Mucosa of gallbladder (tissue), 1 donor: Measurements from ENCODE around the gene KDM1A. TPM values are rescaled to one million over a fixed set of nuclear protein-coding genes. Genes with fewer than 3 reads are reported as not detected.
A peak's percentile ranks its signal among the peaks of the same experiment; 100 is the strongest.

Experiments
- DNase-seq: peaks from one replicate; pipeline ENCODE4 v3.0.0-alpha.2; 2020; ENCODE audit warnings: low spot score
- total RNA-seq: library from RNA; stranded (reverse); gene quantifications from one replicate; pipeline ENCODE4 v1.2.1, GENCODE V29; 2021
- donor health status: DM: no; HTN: no; CAD: no.

KDM1A gene
- total RNA-seq, 1 donor from 2014 or later: 44.9 TPM

- DNase-seq: no peak
These were observed 91.1 kb downstream of the KDM1A start for GRCh38 chr1:23110391-23110790.

- DNase-seq: no peak
These were observed 92.6 kb downstream of the KDM1A start for GRCh38 chr1:23111600-23112535.

- DNase-seq: no peak
These were observed 95.3 kb downstream of the KDM1A start for GRCh38 chr1:23114424-23115079.

GRCh38 chr1:23116216-23116836 lies 97.1 kb downstream of the KDM1A start:
- no peak for DNase-seq

- no peak for DNase-seq
These were observed 97.8 kb downstream of the KDM1A start for GRCh38 chr1:23116921-23117699.

GRCh38 chr1:23118407-23118806 lies 99.1 kb downstream of the KDM1A start:
- DNase-seq: no peak

- no peak for DNase-seq
These were observed 99.9 kb downstream of the KDM1A start for GRCh38 chr1:23118957-23119792.

- DNase-seq: no peak
These were observed 101.1 kb downstream of the KDM1A start for GRCh38 chr1:23120383-23120782.

- peak; percentile 22 for DNase-seq
These were observed 102.9 kb downstream of the KDM1A start for GRCh38 chr1:23122023-23122748.

GRCh38 chr1:23122796-23123195 lies 103.5 kb downstream of the KDM1A start:
- no peak for DNase-seq

- peak; percentile 21 for DNase-seq
These were observed 104.3 kb downstream of the KDM1A start for GRCh38 chr1:23123528-23123927.

GRCh38 chr1:23124259-23125026 lies 105.2 kb downstream of the KDM1A start:
- no peak for DNase-seq

GRCh38 chr1:23125489-23125888 lies 106.2 kb downstream of the KDM1A start:
- DNase-seq: no peak

GRCh38 chr1:23126200-23126599 lies 106.9 kb downstream of the KDM1A start:
- no peak for DNase-seq

GRCh38 chr1:23126801-23127200 lies 107.5 kb downstream of the KDM1A start:
- no peak for DNase-seq

- no peak for DNase-seq
These were observed 110.6 kb downstream of the KDM1A start for GRCh38 chr1:23129846-23130245.

- DNase-seq: no peak
These were observed 112.8 kb downstream of the KDM1A start for GRCh38 chr1:23132033-23132432.
